WTC11 (cell line): Measurements from ENCODE around the gene KLHL22. TPM values are rescaled to one million over a fixed set of nuclear protein-coding genes. Genes with fewer than 3 reads are reported as not detected.

ENCODE experiments used
- ATAC-seq: fragments of 200-7000 bp; cut with Tn5 transposase; 2 replicates; pipeline ENCODE4 v1.10.0; 2021; ENCODE audit warnings: mild to moderate bottlenecking, moderate library complexity
- CTCF ChIA-PET: fragments of 300-600 bp; sonication (Branson Sonifier 250); formaldehyde crosslinking; loops from one replicate; lab custom pipeline; 2021; ENCODE audit warnings: antibody characterized with exemption; lab: Charles Lee
- POLR2A ChIA-PET: fragments of 350-600 bp; sonication (Branson Sonifier 250); formaldehyde crosslinking; loops from one replicate; lab custom pipeline; 2021; ENCODE audit warnings: antibody characterized with exemption; lab: Charles Lee
- DNase-seq: peaks from one replicate; pipeline ENCODE4 v3.0.0; 2021; ENCODE audit warnings: low spot score
- H3K27ac Mint-ChIP-seq: 2 replicates; pipeline ENCODE4 v1.8.0; 2021; ENCODE audit warnings: mixed read lengths
- H3K27me3 Mint-ChIP-seq: 2 replicates; pipeline ENCODE4 v1.8.0; 2021; ENCODE audit warnings: low read depth, mild to moderate bottlenecking, moderate library complexity, mixed read lengths
- H3K36me3 Mint-ChIP-seq: 2 replicates; pipeline ENCODE4 v1.8.0; 2021; ENCODE audit warnings: mixed read lengths
- H3K4me1 Mint-ChIP-seq: 2 replicates; pipeline ENCODE4 v1.8.0; 2022; ENCODE audit warnings: mixed read lengths
- H3K4me3 Mint-ChIP-seq: 2 replicates; pipeline ENCODE4 v1.8.0; 2021; ENCODE audit warnings: mild to moderate bottlenecking, moderate library complexity, mixed read lengths
- H3K9me3 Mint-ChIP-seq: 2 replicates; pipeline ENCODE4 v1.8.0; 2021; ENCODE audit warnings: mixed read lengths
- CDX4 ChIP-seq: fragments of 250-450 bp; sonication (Bioruptor Pico); IDR thresholded peaks from 2 replicates; pipeline ENCODE4 v1.9.0; 2021; ENCODE audit warnings: moderate library complexity, mild to moderate bottlenecking, inconsistent platforms, borderline replicate concordance
- CTCF ChIP-seq: fragments of 200-600 bp; IDR thresholded peaks from 2 replicates; pipeline ENCODE4 v1.8.0; 2022; ENCODE audit warnings: antibody characterized with exemption
- FOXK1 ChIP-seq: sonication (generic); formaldehyde crosslinking; IDR thresholded peaks from 2 replicates; pipeline ENCODE4 v1.8.0; 2022; ENCODE audit warnings: mild to moderate bottlenecking, moderate library complexity, missing genetic modification reagents
- KAT7 ChIP-seq: sonication (generic); formaldehyde crosslinking; IDR thresholded peaks from 2 replicates; pipeline ENCODE4 v1.8.1; 2023; ENCODE audit warnings: missing genetic modification reagents, mild to moderate bottlenecking, borderline replicate concordance
- NR2C2 ChIP-seq: sonication (generic); formaldehyde crosslinking; IDR thresholded peaks from 2 replicates; pipeline ENCODE4 v1.8.0; 2022; ENCODE audit warnings: mild to moderate bottlenecking, missing genetic modification reagents
- SMAD3 ChIP-seq: sonication (generic); formaldehyde crosslinking; IDR thresholded peaks from 2 replicates; pipeline ENCODE4 v1.8.0; 2022; ENCODE audit warnings: missing genetic modification reagents, mild to moderate bottlenecking, borderline replicate concordance
- USF1 ChIP-seq: sonication (generic); formaldehyde crosslinking; IDR thresholded peaks from 2 replicates; pipeline ENCODE4 v1.8.0; 2022; ENCODE audit warnings: mild to moderate bottlenecking, missing genetic modification reagents
- ZNF512 ChIP-seq: sonication (generic); formaldehyde crosslinking; IDR thresholded peaks from 2 replicates; pipeline ENCODE4 v1.8.1; 2022; ENCODE audit warnings: missing genetic modification reagents, borderline replicate concordance
- total RNA-seq: library from RNA; stranded (reverse); gene quantifications from 3 replicates; pipeline ENCODE4 v1.2.3, GENCODE V29; 2021
- TF ChIP-seq, protein P1 (sequence below): sonication (generic); formaldehyde crosslinking; IDR thresholded peaks from 2 replicates; pipeline ENCODE4 v1.8.1; 2023; ENCODE audit warnings: mild to moderate bottlenecking, missing genetic modification reagents, moderate library complexity
- TF ChIP-seq, protein P2 (sequence below): sonication (generic); formaldehyde crosslinking; IDR thresholded peaks from 2 replicates; pipeline ENCODE4 v1.8.1; 2023; ENCODE audit warnings: mild to moderate bottlenecking, moderate library complexity, missing genetic modification reagents
- TF ChIP-seq, protein P3 (sequence below): sonication (generic); formaldehyde crosslinking; IDR thresholded peaks from 2 replicates; pipeline ENCODE4 v1.8.0; 2022; ENCODE audit warnings: mild to moderate bottlenecking, missing genetic modification reagents
- TF ChIP-seq, protein P4 (sequence below): sonication (generic); formaldehyde crosslinking; IDR thresholded peaks from 2 replicates; pipeline ENCODE4 v1.8.1; 2022; ENCODE audit warnings: low read depth, mild to moderate bottlenecking, moderate library complexity, missing genetic modification reagents, borderline replicate concordance

Gene KLHL22
- total RNA-seq, 1 experiment from 2014 or later = 15.7 TPM

GRCh38 chr22:20497426-20497825, 1.8 kb upstream of the KLHL22 start (continued):
- TF ChIP-seq, protein P1, sequence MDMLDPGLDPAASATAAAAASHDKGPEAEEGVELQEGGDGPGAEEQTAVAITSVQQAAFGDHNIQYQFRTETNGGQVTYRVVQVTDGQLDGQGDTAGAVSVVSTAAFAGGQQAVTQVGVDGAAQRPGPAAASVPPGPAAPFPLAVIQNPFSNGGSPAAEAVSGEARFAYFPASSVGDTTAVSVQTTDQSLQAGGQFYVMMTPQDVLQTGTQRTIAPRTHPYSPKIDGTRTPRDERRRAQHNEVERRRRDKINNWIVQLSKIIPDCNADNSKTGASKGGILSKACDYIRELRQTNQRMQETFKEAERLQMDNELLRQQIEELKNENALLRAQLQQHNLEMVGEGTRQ (CRISPR knock-in tag) = no peak

- ChIA-PET CTCF (interaction anchor here (0.7 to 1.3 kb wide), 3 partner anchors 56 to 78 kb away, joined by 3 to 8 read pairs (median 8); no protein-coding TSS in a partner anchor), POLR2A (no interaction called here)
- peaks cover 25% of the 10 kb centered on the region for H3K27me3 Mint-ChIP-seq
- ATAC-seq = peak; percentile 69
- no peaks in the 10 kb centered on the region for H3K9me3 Mint-ChIP-seq
- peaks cover 16% of the 10 kb centered on the region for H3K4me1 Mint-ChIP-seq
- peak overlapping the region; percentile 85 for H3K27ac Mint-ChIP-seq
- TF ChIP-seq, protein P2, sequence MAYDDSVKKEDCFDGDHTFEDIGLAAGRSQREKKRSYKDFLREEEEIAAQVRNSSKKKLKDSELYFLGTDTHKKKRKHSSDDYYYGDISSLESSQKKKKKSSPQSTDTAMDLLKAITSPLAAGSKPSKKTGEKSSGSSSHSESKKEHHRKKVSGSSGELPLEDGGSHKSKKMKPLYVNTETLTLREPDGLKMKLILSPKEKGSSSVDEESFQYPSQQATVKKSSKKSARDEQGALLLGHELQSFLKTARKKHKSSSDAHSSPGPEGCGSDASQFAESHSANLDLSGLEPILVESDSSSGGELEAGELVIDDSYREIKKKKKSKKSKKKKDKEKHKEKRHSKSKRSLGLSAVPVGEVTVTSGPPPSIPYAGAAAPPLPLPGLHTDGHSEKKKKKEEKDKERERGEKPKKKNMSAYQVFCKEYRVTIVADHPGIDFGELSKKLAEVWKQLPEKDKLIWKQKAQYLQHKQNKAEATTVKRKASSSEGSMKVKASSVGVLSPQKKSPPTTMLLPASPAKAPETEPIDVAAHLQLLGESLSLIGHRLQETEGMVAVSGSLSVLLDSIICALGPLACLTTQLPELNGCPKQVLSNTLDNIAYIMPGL (CRISPR knock-in tag) = peak; percentile 79; the same call in 1 of the 2 replicates
- peak; percentile 97; the same call in 1 of the 2 replicates for TF ChIP-seq ZNF512
- peak; percentile 45 for TF ChIP-seq USF1 (CRISPR knock-in tag)
- TF ChIP-seq, protein P3, sequence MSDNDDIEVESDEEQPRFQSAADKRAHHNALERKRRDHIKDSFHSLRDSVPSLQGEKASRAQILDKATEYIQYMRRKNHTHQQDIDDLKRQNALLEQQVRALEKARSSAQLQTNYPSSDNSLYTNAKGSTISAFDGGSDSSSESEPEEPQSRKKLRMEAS (CRISPR knock-in tag) = peak; percentile 35; the same call in 1 of the 2 replicates
- no peak for TF ChIP-seq NR2C2 (CRISPR knock-in tag)
- 0 out of 2 replicates have a peak, but pooled peaks have one; percentile 4 for TF ChIP-seq FOXK1
- no peak for TF ChIP-seq CDX4 (CRISPR knock-in tag)
- TF ChIP-seq SMAD3 (CRISPR knock-in tag) = peak; percentile 49; the same call in 1 of the 2 replicates
- peak; percentile 70 for TF ChIP-seq CTCF
- TF ChIP-seq KAT7 (CRISPR knock-in tag) = peak; percentile 26; the same call in 1 of the 2 replicates
- TF ChIP-seq, protein P4, sequence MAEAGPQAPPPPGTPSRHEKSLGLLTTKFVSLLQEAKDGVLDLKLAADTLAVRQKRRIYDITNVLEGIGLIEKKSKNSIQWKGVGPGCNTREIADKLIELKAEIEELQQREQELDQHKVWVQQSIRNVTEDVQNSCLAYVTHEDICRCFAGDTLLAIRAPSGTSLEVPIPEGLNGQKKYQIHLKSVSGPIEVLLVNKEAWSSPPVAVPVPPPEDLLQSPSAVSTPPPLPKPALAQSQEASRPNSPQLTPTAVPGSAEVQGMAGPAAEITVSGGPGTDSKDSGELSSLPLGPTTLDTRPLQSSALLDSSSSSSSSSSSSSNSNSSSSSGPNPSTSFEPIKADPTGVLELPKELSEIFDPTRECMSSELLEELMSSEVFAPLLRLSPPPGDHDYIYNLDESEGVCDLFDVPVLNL (CRISPR knock-in tag) = no peak
- H3K36me3 Mint-ChIP-seq = peaks cover 16% of the 10 kb centered on the region
- peak; percentile 87 for DNase-seq
- H3K4me3 Mint-ChIP-seq = peak overlapping the region; percentile 92
Observed at GRCh38 chr22:20495861-20496681, 476 bp upstream of the KLHL22 start.
